Kidney capillary endothelial cell (primary cell): ENCODE results near the gene QKI.
A peak's percentile ranks its signal among the peaks of the same experiment; 100 is the strongest.

Experiments
- DNase-seq: peaks from one replicate; pipeline ENCODE4 v3.0.0-alpha.2; 2018; ENCODE audit warnings: low spot score

QKI gene

GRCh38 chr6:163536770-163537169 is 122.3 kb downstream of the QKI start:
- peak; percentile 29 for DNase-seq

GRCh38 chr6:163538331-163538730 is 123.8 kb downstream of the QKI start:
- no peak for DNase-seq

GRCh38 chr6:163539101-163539762 is 124.7 kb downstream of the QKI start:
- no peak for DNase-seq

GRCh38 chr6:163543321-163543720 is 128.8 kb downstream of the QKI start:
- no peak for DNase-seq

DNA sequence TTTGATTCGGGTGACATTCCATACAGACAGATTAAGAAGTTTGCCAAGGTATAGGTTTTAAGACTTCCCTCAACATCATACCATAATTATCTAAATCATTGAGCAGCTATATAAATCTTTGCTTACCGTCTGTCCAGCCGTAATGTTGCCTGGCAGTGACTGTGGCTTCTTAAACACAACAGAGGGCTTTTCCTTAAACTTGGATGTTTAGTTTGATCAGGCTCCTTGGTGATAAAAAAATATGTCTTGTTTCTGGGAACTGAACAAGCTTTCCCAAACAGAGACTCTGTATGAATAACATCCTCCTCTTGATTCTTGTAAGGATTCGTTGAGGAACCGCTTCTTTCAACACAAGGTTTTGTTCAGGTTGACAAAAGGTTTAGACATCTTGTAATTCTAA is 130.9 kb downstream of the QKI start:
- DNase-seq, result no peak

GRCh38 chr6:163547287-163547686 is 132.8 kb downstream of the QKI start:
- no peak for DNase-seq

DNA sequence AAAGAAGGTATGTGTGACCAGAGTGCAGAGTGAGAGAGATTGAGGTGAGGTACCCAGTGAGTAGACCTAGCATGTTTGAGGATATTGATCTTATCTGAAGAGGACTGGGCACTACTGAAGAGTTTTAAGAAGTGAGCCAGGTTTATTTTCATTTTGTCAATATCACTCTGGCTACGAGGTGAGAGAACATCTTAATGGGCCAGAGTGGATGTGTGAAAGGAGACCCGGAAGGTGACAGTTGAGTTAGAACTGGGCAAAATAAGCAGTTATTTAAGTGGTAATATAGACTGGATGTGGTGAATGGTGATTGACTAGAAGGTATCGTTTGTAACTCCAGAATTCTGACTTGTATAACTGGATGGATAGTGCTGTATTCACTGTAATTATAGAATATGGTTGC is 134.1 kb downstream of the QKI start:
- no peak for DNase-seq

- no peak for DNase-seq
These were observed 139.5 kb downstream of the QKI start for GRCh38 chr6:163554032-163554431.

DNA sequence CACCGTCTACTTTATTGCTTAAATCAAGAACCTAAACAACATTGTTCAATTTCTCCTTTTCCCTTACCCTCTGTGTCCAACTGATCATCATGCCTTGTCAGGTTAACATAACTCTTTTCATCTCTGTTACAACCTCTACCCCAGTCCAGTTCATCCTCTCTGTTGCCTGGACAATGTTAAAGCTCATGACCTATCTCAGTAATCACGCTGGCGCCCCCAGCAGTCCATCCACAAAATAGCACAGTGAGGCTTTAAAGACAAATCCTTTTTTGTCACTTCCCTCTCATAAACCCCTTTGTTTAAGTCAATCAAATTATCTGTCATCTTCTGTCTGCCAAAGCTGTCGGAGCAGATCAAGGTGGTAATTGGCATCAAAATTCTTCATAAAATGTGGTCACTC is 140.1 kb downstream of the QKI start:
- peak; percentile 45 for DNase-seq

DNA sequence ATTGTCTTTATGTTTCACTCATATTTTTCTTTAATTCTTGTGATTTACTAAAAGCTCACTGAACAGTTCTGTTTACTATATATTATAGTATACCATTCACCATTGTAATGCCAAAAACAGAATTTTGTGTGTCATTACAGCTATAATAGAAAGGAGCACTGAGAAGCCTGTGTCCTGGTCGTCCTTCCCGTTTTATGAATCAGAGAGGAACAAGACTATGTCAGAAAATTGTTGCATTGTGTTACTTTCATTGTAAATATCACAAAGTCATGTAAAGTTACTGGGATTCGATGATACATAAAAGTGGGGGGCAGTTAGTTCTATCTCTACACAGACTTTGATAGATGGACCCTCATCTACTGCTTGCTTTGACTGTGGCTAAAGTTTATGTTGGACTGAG is 145.1 kb downstream of the QKI start:
- no peak for DNase-seq

DNA sequence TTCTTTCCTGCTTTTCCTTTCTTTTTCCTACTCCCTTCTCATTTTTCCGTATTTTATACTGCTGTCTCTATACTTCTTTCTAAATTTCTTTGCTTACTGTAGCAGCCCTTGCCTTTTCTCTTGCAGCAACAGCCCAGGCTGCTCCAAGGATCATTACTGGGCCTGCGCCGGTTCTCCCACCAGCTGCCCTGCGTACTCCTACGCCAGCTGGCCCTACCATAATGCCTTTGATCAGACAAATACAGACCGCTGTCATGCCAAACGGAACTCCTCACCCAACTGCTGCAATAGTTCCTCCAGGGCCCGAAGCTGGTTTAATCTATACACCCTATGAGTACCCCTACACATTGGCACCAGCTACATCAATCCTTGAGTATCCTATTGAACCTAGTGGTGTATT is 148.8 kb downstream of the QKI start:
- DNase-seq, result no peak

DNA sequence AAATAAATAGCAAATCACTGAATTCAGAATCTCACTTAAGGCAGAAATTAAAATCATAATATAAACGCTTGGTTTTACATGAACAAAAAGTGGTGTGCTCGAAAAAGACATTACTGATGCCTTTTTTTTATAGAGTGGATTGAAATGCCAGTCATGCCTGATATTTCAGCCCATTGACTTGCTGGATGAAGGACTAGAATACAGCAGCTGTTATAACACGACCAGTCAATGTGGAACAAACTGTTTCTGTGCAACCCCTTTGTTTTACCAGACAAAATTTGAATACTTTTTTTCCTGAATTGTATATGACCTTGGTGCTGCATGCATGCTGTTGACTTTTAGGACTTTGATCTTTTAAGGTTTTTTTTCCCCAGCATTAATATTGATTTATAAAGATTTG is 150.0 kb downstream of the QKI start:
- DNase-seq, result no peak

DNA sequence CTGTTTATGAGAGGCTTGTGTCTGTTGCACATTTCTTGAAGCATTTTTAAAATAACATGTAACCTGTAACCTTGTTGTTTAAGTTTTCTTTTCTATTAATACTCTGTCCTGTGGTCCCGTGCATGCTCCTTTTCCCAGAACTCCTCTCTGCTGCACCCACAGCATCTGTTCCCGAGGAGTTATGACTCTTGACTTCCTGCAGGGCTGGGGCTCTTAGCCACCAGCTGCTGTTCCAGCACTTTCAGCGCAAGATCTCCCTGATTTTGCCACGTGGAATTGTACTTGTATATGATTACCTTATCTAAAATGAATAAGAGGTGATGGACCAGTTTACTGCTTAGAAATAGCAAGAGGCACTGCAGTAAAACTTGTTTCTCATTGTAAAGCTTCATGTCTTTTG is 150.6 kb downstream of the QKI start:
- no peak for DNase-seq

GRCh38 chr6:163566056-163566455 is 151.5 kb downstream of the QKI start:
- DNase-seq, result no peak

- no peak for DNase-seq
These were observed 153.8 kb downstream of the QKI start for GRCh38 chr6:163568275-163568674.

DNA sequence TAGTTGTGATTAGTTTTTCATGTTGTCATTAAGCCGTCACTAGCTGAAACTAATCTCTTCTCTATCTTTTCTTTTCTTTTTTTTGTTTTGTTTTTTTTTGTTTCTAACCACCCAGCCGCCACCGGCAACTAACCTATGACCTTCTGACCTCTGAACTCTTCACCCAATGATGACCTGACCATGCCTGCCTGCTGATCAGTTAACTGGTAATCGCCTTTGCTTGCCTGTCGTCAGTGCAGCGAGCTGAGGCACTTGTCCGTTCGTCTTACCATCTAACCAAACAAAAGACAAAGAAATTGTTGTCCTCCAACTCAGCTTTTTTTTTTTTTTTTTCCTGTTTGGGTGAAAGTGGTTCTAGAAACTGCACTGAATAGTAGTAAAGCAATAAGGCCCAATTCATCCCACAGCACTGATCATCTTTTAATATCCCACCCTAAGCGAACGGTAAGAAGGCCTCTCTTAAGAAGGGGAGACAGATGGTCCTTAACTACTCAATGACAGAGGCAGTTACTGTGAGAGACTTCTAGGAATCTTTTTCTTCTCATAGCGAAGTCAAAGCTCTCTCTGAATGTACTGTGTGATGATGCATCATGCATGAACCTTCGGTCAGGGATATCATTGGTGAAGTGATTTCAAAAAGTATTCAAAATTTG is 156.2 kb downstream of the QKI start:
- DNase-seq, result no peak

DNA sequence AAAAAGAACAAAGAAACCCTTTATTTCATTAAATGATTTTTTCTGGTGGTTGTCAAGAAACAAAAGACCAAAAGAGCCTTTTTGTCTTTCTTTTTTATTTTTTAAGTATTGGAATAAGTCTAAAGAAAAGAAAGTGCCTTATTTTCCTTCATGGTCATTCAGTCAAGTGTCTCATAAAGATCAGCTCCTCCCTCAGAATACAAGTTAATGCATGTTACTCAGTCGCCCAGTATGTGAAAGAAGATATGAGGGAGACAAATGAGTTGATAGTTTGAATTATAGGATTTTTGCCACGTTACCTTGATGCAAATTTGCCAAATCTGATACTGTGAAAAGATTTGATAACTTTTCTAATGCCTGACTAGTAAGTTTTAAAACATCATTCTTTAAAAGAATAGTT is 157.2 kb downstream of the QKI start:
- no peak for DNase-seq

- DNase-seq, result peak; percentile 64
These were observed 158.1 kb downstream of the QKI start for GRCh38 chr6:163572612-163573011.

DNA sequence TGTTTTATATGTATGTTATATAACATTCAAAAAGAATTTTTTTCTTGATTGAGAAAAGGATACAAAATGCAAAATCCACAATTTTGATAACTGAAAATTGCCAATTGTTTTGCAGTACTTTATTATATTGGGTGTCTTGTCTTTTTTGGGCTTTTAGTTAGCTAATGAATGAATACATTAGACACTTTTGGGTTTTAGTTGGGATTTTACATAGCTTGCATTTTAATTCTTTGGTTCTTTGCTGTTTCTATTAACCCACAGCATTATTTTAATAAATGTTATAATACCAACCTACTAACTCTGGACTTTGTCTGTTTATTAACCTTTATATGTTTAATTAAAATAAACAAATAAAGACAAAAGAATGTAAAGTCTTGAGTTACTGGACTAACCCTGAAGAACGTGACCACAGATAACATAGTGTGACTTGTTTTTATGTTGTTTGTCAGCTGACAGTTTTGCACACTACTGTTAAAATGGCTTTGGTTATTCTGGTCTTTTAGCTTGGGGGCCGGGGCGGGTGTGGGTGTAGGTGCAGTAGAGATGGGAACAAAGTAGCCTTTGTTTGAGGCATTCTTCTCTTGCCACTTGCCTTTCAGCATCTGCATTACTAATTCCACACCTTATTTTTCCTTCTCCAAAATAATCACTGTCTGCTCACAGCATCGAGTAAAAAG is 159.1 kb downstream of the QKI start:
- no peak for DNase-seq

GRCh38 chr6:163576114-163576513 is 161.6 kb downstream of the QKI start:
- DNase-seq, result no peak

- DNase-seq, result no peak
These were observed 162.9 kb downstream of the QKI start for GRCh38 chr6:163577404-163577803.

DNA sequence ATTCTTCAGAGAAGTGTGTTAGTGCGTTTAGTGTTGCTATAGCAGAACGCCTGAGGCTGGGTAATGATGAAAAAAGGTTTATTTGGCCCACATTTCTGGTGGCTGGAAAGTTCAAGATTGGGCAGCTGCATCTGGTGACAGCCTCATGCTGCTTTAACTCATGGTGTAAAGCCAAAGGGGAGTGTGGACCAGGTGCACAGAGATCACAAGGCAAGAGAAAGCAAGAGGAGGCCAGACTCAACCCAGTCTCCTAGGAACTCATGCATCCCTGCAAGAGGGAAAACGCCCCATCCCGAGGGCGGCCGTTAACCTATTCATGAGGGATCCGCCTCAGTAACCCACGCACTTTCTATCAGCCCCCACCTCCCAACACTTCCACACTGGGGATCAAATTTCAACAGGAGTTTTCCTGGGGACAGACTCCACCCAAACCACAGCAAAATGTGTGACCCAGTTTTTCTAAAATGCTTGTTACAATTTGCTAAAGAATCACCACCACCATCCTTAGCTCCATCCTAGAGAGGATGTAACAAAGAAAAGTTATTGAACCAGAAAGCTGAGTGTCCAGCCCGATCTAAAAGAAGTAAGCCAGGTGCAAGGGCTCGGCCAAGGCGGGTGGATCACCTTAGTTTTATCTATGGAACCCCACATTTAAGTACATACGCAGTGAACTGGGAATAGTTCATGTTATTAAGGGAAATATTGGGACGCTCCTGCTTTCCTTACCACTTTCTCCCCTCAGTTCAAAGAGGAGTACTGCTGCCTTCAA is 164.8 kb downstream of the QKI start:
- DNase-seq, result no peak

- DNase-seq, result no peak
These were observed 165.4 kb downstream of the QKI start for GRCh38 chr6:163579880-163580295.
